ENCODE measurements around the gene CCDC51. TPM values are rescaled to one million over a fixed set of nuclear protein-coding genes. Genes with fewer than 3 reads are reported as not detected.

The CCDC51 gene
- total and polyA plus RNA-seq, 2 of the 13 experiments (the other 11 are each of a cell fraction or from before 2014, with no cell fraction given) = 18.1 to 29.4 TPM

- TF ChIP-seq ARID5B (CRISPR knock-in tag; IDR thresholded peaks at IDR 0.05) (no peak), NCOA5 (CRISPR knock-in tag; IDR thresholded peaks at IDR 0.05) (0 out of 2 replicates have a peak, but pooled peaks have one; percentile 59), ZNF264 (CRISPR knock-in tag; IDR thresholded peaks at IDR 0.05) (no peak), ZBTB4 (CRISPR knock-in tag; IDR thresholded peaks at IDR 0.05; ENCODE audit: borderline replicate concordance) (no peak), NR2F1 (CRISPR knock-in tag; IDR thresholded peaks at IDR 0.05) (peak in 1 of 2 experiments; percentile 64; a peak in 3 of 4 replicates), RBM39 (IDR thresholded peaks at IDR 0.05; ENCODE audit: low read depth, low read length, poor library complexity, severe bottlenecking) (no peak), ZNF841 (CRISPR knock-in tag; IDR thresholded peaks at IDR 0.05; ENCODE audit: borderline replicate concordance) (no peak), SIN3B (IDR thresholded peaks at IDR 0.05; ENCODE audit: low read length) (no peak), POGK (CRISPR knock-in tag; conservative IDR thresholded peaks at IDR 0.05) (0 out of 2 replicates have a peak, but pooled peaks have one; percentile 25), PBX2 (CRISPR knock-in tag; IDR thresholded peaks at IDR 0.05) (no peak), RELA (CRISPR knock-in tag; IDR thresholded peaks at IDR 0.05) (no peak), ZBTB38 (CRISPR knock-in tag; IDR thresholded peaks at IDR 0.05) (no peak), HMG20B (CRISPR knock-in tag; conservative IDR thresholded peaks at IDR 0.05) (no peak), CSRNP1 (CRISPR knock-in tag; IDR thresholded peaks at IDR 0.05) (no peak), ZSCAN31 (CRISPR knock-in tag; IDR thresholded peaks at IDR 0.05; ENCODE audit: low read depth) (no peak), BATF2 (CRISPR knock-in tag; IDR thresholded peaks at IDR 0.05) (no peak)
These were observed 41.1 kb downstream of the CCDC51 start (continued) for GRCh38 chr3:48398701-48399386.

Measured in HepG2 (cell line).